RPMI7951 (cell line): ENCODE data around the gene ZNF737. TPM values are rescaled to one million over a fixed set of nuclear protein-coding genes. Genes with fewer than 3 reads are reported as not detected.
A peak's percentile ranks its signal among the peaks of the same experiment; 100 is the strongest.
"Not testable (repeated sequence)": the region's sequence is repeated elsewhere in the genome, so short reads cannot be mapped to it uniquely, and the experiment has no call there.

Experiments
- DNase-seq: peaks from one replicate; pipeline ENCODE4 v3.0.0-alpha.2; 2012; ENCODE audit warnings: low read depth
- total RNA-seq: library from RNA; depleted of rRNA; stranded (reverse); fragments of >200 nt; shearing (Covaris generic); gene quantifications from 2 replicates; pipeline ENCODE4 v1.2.3, GENCODE V29; 2014; rRNA removed

The ZNF737 gene
- 5.0 and 5.9 TPM in 2 replicates for total RNA-seq

DNA sequence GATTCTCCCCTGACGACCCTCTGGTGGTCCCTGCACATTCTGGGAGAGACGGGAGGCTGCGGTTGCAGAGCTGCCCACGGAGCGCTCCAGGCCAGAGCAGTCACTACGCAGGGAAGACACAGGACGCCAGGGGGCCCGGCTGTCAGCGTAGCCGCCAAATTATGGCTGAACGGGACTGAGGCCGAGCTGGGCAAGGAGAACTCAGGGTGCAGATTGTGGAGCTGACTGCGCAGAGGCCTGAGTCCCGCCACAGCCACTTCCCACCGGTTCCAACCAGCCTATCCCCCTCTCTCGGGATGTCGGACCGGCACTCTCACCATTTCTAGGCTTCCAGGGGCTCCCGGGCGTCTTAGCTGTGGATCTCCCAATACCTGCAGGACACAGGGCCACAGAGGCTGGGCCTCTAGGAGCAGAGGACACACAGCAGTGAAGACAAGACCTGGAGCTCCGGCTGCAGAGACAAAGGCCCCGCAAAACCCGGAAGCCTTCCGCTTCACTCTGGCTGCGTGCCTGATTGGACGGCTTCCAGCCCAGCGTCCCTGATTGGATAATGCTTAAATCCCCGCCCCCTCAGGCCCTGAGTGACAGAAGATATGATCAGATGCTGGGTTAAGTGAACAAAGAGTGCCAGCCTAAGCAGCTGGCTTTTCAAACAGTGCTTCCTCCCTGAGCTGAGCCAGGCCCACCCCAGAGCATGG is at the start of gene ZNF737:
TSS of gene ZNF737 (minus strand) at position 461 of the 698 bp plus-strand sequence. CDS start at position 320, 141 bp downstream.
- DNase-seq = peak; percentile 96

- not testable (repeated sequence) for DNase-seq
Observed at GRCh38 chr19:20614971-20615370, 49.4 kb upstream of the ZNF737 start.

DNA sequence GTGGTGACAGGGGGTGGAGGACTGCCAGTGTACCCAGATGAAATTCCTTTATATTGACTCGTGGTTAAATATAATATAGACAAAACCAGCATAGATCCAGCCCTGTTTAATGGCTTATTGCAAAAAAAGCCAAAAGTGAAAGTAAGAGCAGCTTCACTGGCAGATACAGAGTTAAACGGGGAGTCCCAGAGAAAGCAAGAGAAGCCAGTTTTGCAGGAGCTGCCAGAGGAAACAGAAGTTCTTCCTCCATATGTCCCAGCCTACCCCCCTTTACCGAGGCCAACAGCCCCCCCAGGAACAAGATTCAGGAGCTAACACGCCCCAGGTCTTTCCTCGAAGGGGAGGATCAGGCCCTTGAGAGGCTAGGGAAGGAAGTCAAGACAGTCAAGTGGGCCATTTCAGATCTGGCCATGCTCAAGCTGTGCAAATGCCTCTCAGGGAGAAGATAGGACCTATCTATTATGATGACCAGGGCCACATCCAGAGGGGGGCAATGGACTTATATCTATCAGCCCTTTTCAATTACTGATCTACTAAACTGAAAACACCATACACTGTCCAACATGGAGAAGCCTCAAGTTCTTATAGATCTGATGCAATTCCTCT is 47.2 kb upstream of the ZNF737 start:
- DNase-seq = peak; percentile 19

- DNase-seq = no peak
Observed at GRCh38 chr19:20611866-20612265, 46.3 kb upstream of the ZNF737 start.

DNA sequence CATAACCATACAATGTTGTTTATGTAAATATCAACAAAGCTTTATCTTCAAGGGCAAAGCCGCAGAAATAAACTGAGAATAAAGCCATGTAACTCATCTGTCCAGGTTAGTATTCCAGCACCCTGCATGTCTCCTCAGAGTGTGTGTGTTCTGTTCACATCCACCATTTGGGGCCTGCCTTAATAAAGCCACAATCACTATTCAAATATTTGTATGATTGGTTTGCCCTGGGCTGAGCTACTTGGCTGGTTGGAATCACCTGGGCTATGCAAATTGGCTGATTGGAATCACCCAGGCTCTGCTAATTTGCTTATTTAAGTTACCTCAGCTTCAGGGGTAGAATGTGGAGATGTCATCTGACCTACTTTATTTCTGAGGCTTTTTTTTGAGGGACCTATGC is 42.4 kb upstream of the ZNF737 start:
- DNase-seq = no peak

- peak; percentile 5 for DNase-seq
Observed at GRCh38 chr19:20558571-20558970, 7.0 kb downstream of the ZNF737 start.

- no peak for DNase-seq
Observed at GRCh38 chr19:20558011-20558410, 7.6 kb downstream of the ZNF737 start.

DNA sequence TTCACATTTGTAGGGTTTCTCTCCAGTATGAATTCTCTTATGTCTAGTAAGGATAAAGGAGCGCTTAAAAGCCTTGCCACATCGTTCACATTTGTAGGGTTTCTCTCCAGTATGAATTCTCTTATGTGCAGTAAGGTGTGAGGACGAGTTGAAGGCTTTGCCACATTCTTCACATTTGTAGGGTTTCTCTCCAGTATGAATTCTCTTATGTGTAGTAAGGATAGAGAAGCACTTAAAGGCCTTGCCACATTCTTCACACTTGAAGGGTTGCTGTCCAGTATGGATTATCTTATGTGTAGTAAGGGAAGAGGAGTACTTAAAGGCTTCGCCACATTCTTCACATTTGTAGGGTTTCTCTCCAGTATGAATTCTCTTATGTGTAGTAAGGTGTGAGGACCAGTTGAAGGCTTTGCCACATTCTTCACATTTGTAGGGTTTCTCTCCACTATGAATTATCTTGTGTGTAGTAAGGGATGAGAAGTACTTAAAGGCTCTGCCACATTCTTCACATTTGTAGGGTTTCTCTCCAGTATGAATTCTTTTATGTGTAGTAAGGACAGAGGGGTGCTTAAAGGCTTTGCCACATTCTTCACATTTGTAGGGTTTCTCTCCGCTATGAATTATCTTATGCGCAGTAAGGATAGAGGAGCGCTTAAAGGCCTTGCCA is 20.8 kb downstream of the ZNF737 start:
- DNase-seq = not testable (repeated sequence)

DNA sequence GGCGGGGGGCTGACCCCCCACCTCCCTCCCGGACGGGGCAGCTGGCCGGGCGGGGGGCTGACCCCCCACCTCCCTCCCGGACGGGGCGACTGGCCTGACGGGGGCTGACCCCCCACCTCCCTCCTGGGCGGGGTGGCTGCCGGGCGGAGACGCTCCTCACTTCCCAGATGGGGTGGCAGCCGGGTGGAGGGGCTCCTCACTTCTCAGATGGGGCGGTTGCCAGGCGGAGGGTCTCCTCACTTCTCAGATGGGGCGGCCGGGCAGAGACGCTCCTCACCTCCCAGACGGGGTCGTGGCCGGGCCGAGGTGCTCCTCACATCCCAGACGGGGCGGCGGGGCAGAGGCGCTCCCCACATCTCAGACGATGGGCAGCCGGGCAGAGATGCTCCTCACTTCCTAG is 35.3 kb downstream of the ZNF737 start:
- DNase-seq = not testable (repeated sequence)

DNA sequence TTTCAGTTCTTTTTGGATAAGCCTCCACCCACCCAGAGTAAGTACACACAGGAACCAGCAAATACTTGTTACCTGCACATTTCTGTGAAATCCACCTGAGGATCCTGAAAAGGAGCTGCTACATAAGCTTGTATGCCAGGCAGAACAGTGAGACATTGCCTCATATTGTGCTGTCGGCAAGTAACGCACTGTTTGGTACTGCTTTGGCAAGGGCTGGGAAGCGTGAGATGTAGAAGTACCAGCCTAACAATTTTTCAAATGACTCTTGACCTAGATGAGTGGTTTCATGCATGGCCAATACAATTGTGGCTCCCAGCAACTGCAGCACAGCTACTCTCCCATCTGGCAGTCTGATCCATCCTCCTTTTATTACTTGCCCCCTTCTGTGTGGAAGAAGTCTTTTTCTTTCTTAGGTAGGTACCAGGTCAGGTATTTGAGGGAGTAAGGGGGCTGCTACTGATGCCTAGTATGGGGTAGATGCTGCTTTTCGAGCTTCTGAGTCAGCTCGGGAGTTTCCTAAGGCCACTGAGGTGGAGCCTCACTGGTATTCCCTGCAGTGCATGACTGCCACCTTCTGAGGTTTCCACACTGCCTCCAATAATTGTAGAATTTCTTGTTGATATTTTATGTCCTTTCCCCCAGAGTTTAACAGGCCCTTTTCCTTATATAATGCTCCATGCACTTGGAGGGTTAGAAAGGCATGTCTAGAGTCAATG is 52.2 kb downstream of the ZNF737 start:
- DNase-seq = no peak

DNA sequence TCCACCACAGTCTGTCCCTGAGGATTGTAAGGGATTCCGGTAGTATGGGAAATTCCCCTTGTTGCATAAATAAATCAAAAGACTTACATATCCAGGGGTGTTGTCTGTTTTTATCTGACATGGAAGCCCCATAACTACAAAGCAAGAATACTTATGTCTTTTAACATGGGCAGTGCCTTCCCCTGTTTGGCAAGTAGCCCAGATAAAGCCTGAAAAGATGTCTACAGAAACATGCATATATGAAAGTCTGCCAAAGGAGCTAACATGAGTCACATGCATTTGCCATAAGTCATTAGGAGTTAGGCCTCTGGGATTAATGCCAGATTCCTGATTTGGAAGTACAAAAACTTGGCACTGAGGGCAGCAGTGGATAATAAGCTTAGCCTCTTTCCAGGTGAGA is 62.1 kb downstream of the ZNF737 start:
- DNase-seq = peak; percentile 86

Other genes with a start within 250 kb of the ZNF737 start
- 10.9 and 14.0 TPM in 2 replicates for gene ZNF626, start 95.8 kb upstream of the ZNF737 start, total RNA-seq
- 2.2 and 5.2 TPM in 2 replicates for gene ZNF66, start 210.5 kb upstream of the ZNF737 start, total RNA-seq